Endothelial cell of umbilical vein (primary cell): ENCODE measurements around the gene UBE2H.

Source experiments
- EZH2 ChIP-seq: IDR thresholded peaks from 2 replicates; pipeline ENCODE4 v1.6.1; 2012; ENCODE audit warnings: borderline replicate concordance, low read depth, mild to moderate bottlenecking, moderate library complexity, low read length, inconsistent platforms; ENCODE audit not compliant: severe bottlenecking
- GATA2 ChIP-seq: IDR thresholded peaks from 2 replicates; pipeline ENCODE4 v1.7.0; 2011; ENCODE audit warnings: low read depth, mild to moderate bottlenecking, moderate library complexity, mixed read lengths, low read length; ENCODE audit not compliant: insufficient read length, insufficient read depth
- JUN ChIP-seq: IDR thresholded peaks from 2 replicates; pipeline ENCODE4 v1.6.1; 2011; ENCODE audit warnings: borderline replicate concordance, low read depth; ENCODE audit not compliant: insufficient read length, insufficient read depth
- MYC ChIP-seq: IDR thresholded peaks from one replicate; pipeline ENCODE4 v1.6.1; 2011; ENCODE audit warnings: mild to moderate bottlenecking, low read depth, low read length
- POLR2A ChIP-seq: IDR thresholded peaks from 2 replicates; pipeline ENCODE4 v1.6.1; 2012; ENCODE audit warnings: low read depth, mild to moderate bottlenecking, control low read depth, low read length
- POLR2AphosphoS5 ChIP-seq: IDR thresholded peaks from 2 replicates; pipeline ENCODE4 v1.6.1; 2012; ENCODE audit warnings: low read depth, mild to moderate bottlenecking, control low read depth, low read length, moderate library complexity; ENCODE audit not compliant: insufficient read depth
- TF ChIP-seq, protein P1 (sequence below), 2 donors: IDR thresholded peaks; 1 replicate in 1 of 2; 2 replicates in 1 of 2; pipeline ENCODE4 v1.5.1; 2011; ENCODE audit warnings: low read length in 2 of 2, mild to moderate bottlenecking in 2 of 2, moderate library complexity in 2 of 2, control low read depth in 1 of 2, inconsistent platforms in 1 of 2, low read depth in 1 of 2; ENCODE audit not compliant: insufficient read depth in 1 of 2; ENCODE audit errors: extremely low read depth in 1 of 2

- TF ChIP-seq, protein P1, sequence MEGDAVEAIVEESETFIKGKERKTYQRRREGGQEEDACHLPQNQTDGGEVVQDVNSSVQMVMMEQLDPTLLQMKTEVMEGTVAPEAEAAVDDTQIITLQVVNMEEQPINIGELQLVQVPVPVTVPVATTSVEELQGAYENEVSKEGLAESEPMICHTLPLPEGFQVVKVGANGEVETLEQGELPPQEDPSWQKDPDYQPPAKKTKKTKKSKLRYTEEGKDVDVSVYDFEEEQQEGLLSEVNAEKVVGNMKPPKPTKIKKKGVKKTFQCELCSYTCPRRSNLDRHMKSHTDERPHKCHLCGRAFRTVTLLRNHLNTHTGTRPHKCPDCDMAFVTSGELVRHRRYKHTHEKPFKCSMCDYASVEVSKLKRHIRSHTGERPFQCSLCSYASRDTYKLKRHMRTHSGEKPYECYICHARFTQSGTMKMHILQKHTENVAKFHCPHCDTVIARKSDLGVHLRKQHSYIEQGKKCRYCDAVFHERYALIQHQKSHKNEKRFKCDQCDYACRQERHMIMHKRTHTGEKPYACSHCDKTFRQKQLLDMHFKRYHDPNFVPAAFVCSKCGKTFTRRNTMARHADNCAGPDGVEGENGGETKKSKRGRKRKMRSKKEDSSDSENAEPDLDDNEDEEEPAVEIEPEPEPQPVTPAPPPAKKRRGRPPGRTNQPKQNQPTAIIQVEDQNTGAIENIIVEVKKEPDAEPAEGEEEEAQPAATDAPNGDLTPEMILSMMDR (IDR thresholded peaks at IDR 0.05; ENCODE audit: extremely low read depth in 1 of 2, insufficient read depth in 1 of 2, low read depth in 1 of 2, low read length in 2 of 2) = no peak
- TF ChIP-seq POLR2A = no peak
- TF ChIP-seq MYC = no peak
- TF ChIP-seq POLR2AphosphoS5 = no peak
- no peak for TF ChIP-seq GATA2
- TF ChIP-seq JUN = no peak
- TF ChIP-seq EZH2 = no peak
Observed at GRCh38 chr7:129828078-129828762, 124.5 kb downstream of the UBE2H start.
